ENCODE data around the gene EBLN2. TPM values are rescaled to one million over a fixed set of nuclear protein-coding genes. Genes with fewer than 3 reads are reported as not detected.

Gene EBLN2
- total and polyA plus RNA-seq, 2 donors from 2014 or later, result 0.24 to 4.5 TPM

GRCh38 chr3:73069187-73069586 lies 7.7 kb downstream of the EBLN2 start:
- Histone ChIP-seq H3K27me3 (ENCODE audit: control insufficient read depth, insufficient read depth, low read length) (no peaks in the 10 kb centered on the region), H3K4me1 (ENCODE audit: control insufficient read depth in 2 of 3, insufficient read depth in 2 of 3, low read depth in 1 of 3, low read length in 3 of 3) (no peaks in the 10 kb centered on the region), H3K9me3 (ENCODE audit: control insufficient read depth in 2 of 3, insufficient read depth in 1 of 3, low read length in 3 of 3) (no peaks in the 10 kb centered on the region), H3K4me3 (ENCODE audit: low read length in 3 of 3) (no peak overlapping the region), H3K36me3 (ENCODE audit: control insufficient read depth in 2 of 3, insufficient read depth in 3 of 3, low read length in 3 of 3) (peaks cover 0 to 4% (median 4%) of the 10 kb centered on the region in 3 donors), H3K27ac (ENCODE audit: low read depth in 2 of 2, low read length in 2 of 2) (no peak overlapping the region), H3K9ac (ENCODE audit: low read length in 3 of 3) (no peak overlapping the region)
- DNase-seq, result no peak
- no peak for TF ChIP-seq CTCF (IDR thresholded peaks at IDR 0.05; ENCODE audit: borderline replicate concordance, extremely low read depth, insufficient read depth)
- intact Hi-C loops (cut with DNase I), result loop anchor here (10.0 kb wide), 1 partner anchor 134 kb away; no protein-coding TSS in a partner anchor
- FAIRE-seq, result no peak

DNA sequence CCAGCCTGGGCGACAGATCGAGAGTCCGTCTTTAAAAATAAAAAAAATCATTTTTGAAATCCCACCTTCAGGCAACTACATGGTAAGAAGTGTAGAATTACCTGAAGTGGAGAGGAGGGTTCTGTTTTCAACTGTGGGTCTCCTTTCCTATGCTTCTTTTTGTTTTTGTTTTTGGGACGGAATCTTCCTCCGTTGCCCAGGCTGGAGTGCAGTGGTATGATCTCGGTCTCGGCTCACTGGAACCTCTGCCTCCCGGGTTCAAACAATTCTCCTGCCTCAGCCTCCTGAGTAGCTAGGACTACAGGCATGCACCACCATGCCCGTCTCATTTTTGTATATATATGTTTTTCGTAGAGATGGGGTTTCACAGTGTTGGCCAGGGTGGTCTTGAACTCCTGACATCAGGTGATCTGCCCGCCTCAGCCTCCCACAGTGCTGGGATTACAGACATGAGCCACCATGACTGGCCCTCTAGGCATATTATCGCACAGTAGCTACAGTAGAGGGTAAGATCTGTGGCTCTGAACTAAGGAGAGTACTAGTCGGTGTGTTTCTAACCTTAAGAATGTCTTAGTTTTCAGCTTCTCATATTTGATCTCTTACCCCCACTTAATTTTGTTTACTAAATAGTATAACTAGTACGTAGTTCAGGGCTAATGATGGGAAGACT lies 8.5 kb downstream of the EBLN2 start:
- no peak overlapping the region for H3K4me3 ChIP-seq (ENCODE audit: low read length in 3 of 3)
- no peak overlapping the region for H3K27ac ChIP-seq (ENCODE audit: low read depth in 2 of 2, low read length in 2 of 2)
- intact Hi-C loops (cut with DNase I), result loop anchor here (10.0 kb wide), 1 partner anchor 135 kb away; no protein-coding TSS in a partner anchor
- no peaks in the 10 kb centered on the region for H3K9me3 ChIP-seq (ENCODE audit: control insufficient read depth in 2 of 3, insufficient read depth in 1 of 3, low read length in 3 of 3)
- no peaks in the 10 kb centered on the region for H3K27me3 ChIP-seq (ENCODE audit: control insufficient read depth, insufficient read depth, low read length)
- TF ChIP-seq CTCF (IDR thresholded peaks at IDR 0.05; ENCODE audit: borderline replicate concordance, extremely low read depth, insufficient read depth), result no peak
- no peak overlapping the region for H3K9ac ChIP-seq (ENCODE audit: low read length in 3 of 3)
- DNase-seq, result no peak
- peaks cover 0 to 4% (median 2%) of the 10 kb centered on the region in 3 donors for H3K36me3 ChIP-seq (ENCODE audit: control insufficient read depth in 2 of 3, insufficient read depth in 3 of 3, low read length in 3 of 3)
- no peak for FAIRE-seq
- H3K4me1 ChIP-seq (ENCODE audit: control insufficient read depth in 2 of 3, insufficient read depth in 2 of 3, low read depth in 1 of 3, low read length in 3 of 3), result no peaks in the 10 kb centered on the region

- intact Hi-C loops (cut with DNase I), result no loop called here
- no peak for FAIRE-seq
- H3K4me3 ChIP-seq (ENCODE audit: low read length in 3 of 3), result no peak overlapping the region
- no peak for DNase-seq
- TF ChIP-seq CTCF (IDR thresholded peaks at IDR 0.05; ENCODE audit: borderline replicate concordance, extremely low read depth, insufficient read depth), result no peak
- no peak overlapping the region for H3K9ac ChIP-seq (ENCODE audit: low read length in 3 of 3)
- no peaks in the 10 kb centered on the region for H3K36me3 ChIP-seq (ENCODE audit: control insufficient read depth in 2 of 3, insufficient read depth in 3 of 3, low read length in 3 of 3)
- no peaks in the 10 kb centered on the region for H3K9me3 ChIP-seq (ENCODE audit: control insufficient read depth in 2 of 3, insufficient read depth in 1 of 3, low read length in 3 of 3)
- no peak overlapping the region for H3K27ac ChIP-seq (ENCODE audit: low read depth in 2 of 2, low read length in 2 of 2)
- H3K27me3 ChIP-seq (ENCODE audit: control insufficient read depth, insufficient read depth, low read length), result no peaks in the 10 kb centered on the region
- no peaks in the 10 kb centered on the region for H3K4me1 ChIP-seq (ENCODE audit: control insufficient read depth in 2 of 3, insufficient read depth in 2 of 3, low read depth in 1 of 3, low read length in 3 of 3)
Observed at GRCh38 chr3:73070675-73071575, 9.5 kb downstream of the EBLN2 start.
